ENCODE data around the gene BSPRY.

BSPRY gene

GRCh38 chr9:113349445-113350094, at the start of gene BSPRY:
TSS of gene BSPRY (plus strand) at chr9:113349541. CDS start at chr9:113349580, 39 bp downstream.
- peak within 1 kb of the TSS; percentile 34 for H3K4me3 ChIP-seq (ENCODE audit: low read depth, low read length)
- no peak for TF ChIP-seq CTCF (IDR thresholded peaks at IDR 0.05; ENCODE audit: insufficient read depth, low read depth, low read length, missing control alignments)
- DNase-seq (ENCODE audit: low read depth): no peak

- DNase-seq (ENCODE audit: low read depth): no peak
- TF ChIP-seq CTCF (IDR thresholded peaks at IDR 0.05; ENCODE audit: insufficient read depth, low read depth, low read length, missing control alignments): no peak
- H3K4me3 ChIP-seq (ENCODE audit: low read depth, low read length): no peak overlapping the region
Observed at GRCh38 chr9:113299800-113300292, 49.5 kb upstream of the BSPRY start.

- TF ChIP-seq CTCF (IDR thresholded peaks at IDR 0.05; ENCODE audit: insufficient read depth, low read depth, low read length, missing control alignments): no peak
- no peak overlapping the region for H3K4me3 ChIP-seq (ENCODE audit: low read depth, low read length)
- no peak for DNase-seq (ENCODE audit: low read depth)
Observed at GRCh38 chr9:113301548-113301947, 47.8 kb upstream of the BSPRY start.

- no peak for TF ChIP-seq CTCF (IDR thresholded peaks at IDR 0.05; ENCODE audit: insufficient read depth, low read depth, low read length, missing control alignments)
- no peak within 1 kb of the TSS for H3K4me3 ChIP-seq (ENCODE audit: low read depth, low read length)
- no peak for DNase-seq (ENCODE audit: low read depth)
Observed at GRCh38 chr9:113302792-113303418, 46.4 kb upstream of the BSPRY start, which contains the start of gene RNF183. TSS of gene RNF183 (minus strand) at chr9:113303376. CDS start at chr9:113298184, 5,192 bp downstream.

- H3K4me3 ChIP-seq (ENCODE audit: low read depth, low read length): no peak overlapping the region
- TF ChIP-seq CTCF (IDR thresholded peaks at IDR 0.05; ENCODE audit: insufficient read depth, low read depth, low read length, missing control alignments): no peak
- no peak for DNase-seq (ENCODE audit: low read depth)
Observed at GRCh38 chr9:113306566-113306965, 42.8 kb upstream of the BSPRY start.

GRCh38 chr9:113307396-113307975, 41.9 kb upstream of the BSPRY start:
- no peak for DNase-seq (ENCODE audit: low read depth)
- H3K4me3 ChIP-seq (ENCODE audit: low read depth, low read length): no peak overlapping the region
- no peak for TF ChIP-seq CTCF (IDR thresholded peaks at IDR 0.05; ENCODE audit: insufficient read depth, low read depth, low read length, missing control alignments)
